GM18873 (cell line): ENCODE measurements around the gene ZNRD2.

ENCODE experiments used
- ATAC-seq: cut with Tn5 transposase; IDR thresholded peaks from one replicate; pipeline ENCODE4 v1.9.1; 2021; ENCODE audit warnings: mild to moderate bottlenecking, moderate library complexity, moderate number of reproducible peaks; ENCODE audit not compliant: unreplicated experiment, low FRiP score

The ZNRD2 gene

GRCh38 chr11:65599216-65599954, 29.1 kb downstream of the ZNRD2 start:
- no peak for ATAC-seq

DNA sequence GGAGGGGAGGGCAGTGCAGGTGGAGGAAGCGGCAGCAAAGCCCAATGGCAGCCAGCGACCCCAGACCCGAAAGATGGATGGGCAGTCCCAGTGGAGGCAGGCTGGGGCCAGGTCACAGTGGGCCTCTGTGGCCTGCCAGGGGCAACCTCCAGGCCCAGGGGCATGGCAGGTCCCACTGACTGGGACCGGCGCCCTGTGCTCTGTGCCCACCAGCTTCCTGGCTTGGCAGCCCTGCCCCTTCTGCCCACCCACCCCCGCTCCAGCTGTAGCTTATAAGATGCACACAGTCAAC, 29.6 kb downstream of the ZNRD2 start:
- ATAC-seq: no peak

DNA sequence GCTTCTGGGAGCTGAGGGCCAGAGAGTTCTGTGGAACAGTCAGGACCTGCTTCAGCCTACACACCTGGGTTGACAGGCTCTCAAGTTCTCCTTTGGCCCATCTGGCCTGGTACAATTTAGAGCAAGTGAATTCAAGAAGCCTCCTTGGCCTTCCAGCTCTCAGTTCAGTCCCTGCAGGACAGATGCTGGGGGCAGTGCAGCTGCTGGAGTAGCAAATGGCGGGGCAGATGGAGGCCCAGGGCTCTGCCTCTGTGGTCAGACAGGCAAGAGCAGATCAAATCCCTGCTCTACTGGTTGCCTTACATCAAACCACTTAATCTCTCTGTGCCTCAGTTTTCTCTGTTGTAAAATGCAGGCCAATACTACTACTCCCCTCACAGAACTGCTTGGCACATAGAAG, 34.0 kb downstream of the ZNRD2 start:
- no peak for ATAC-seq

DNA sequence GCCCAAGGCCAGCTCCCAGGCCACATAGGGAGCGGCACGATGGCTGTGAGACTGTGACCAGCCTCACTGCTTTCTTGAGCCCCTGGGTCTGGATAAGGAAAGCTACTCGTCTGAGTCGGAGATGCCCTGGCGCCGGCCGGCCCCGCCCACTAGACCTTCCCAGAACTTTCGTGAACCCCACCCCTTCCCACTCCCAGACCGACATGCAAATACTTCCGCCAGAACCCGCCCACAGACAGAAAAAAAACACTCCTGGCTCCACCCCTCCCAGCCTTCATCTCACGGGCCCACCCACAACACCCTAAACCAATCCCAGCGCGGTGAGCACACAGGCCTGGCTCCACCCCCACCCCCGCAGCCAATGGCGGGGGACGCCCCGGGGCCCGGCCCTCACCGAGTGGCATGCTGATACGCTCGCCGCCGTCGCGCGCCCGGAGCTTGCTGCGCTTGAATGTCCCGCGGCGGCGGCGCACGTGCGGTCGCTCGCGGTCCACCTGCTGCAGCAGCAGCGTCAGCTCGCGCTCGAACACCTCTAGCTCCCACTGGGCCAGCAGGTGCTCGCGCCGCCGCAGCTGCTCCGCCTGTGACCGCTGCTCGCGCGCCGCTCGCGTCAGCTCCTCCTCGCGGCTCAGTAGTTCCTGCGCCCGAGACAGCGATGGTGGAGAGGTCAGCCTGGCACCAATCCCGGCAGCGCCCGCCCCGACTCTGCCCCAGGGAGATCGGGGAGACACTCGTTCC, 36.8 kb downstream of the ZNRD2 start:
- ATAC-seq: no peak

DNA sequence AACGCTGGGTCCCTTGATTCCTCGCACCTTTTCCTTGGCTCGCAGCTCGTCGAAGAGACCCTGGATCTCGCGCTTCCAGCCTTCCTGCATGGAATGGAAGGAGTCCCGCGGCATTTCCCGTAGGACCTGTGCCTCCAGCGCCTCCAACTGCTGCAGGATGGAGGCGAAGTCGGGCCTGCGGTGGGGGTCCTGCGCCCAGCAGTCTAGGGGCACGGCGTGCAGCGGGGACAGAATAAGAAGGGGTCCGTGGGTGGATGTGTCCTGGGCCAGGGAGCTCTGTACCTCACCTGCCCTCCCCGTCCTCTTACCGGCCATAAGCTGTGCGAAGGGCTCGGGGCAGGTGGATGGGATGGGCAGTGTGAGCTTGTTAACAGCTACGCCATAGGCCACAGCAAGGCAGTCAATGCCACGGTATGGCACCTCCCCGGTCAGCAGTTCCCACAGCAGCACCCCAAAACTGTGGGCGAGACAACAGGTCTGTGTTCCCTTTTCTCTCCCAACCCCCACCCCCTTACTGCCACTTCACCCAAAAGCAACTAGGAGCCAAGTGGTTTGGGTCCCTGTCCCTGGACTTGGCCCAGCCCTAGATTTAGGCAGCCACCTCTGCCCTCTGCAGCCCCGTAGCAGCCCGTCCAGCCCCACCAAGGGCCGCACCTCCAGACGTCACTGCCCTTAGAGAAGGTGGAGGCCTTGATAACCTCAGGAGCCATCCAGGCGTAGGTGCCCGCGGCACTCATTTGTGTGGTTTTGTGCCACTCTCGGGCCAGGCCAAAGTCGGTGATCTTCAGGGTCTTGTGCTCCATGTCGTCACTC, 37.5 kb downstream of the ZNRD2 start:
- no peak for ATAC-seq

DNA sequence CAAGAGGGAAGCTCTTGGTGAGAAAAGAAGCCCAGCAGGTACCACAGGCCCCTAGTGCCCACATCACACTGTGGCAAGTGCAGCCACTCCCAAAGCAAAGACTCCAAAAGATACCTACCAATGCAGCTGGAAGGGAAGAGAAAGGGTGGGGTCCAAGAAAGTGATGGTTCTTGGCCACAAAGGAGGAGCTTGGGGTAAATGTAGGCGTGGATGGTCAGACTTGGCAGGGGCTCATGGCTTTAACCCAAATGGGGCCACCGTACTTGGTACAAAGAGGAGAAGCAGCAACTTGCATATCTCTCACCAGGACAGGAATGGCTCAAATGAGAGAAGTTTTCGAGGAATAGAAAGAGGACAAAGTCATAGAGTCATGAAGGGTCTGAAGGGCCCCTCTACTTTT, 39.0 kb downstream of the ZNRD2 start:
- no peak for ATAC-seq

DNA sequence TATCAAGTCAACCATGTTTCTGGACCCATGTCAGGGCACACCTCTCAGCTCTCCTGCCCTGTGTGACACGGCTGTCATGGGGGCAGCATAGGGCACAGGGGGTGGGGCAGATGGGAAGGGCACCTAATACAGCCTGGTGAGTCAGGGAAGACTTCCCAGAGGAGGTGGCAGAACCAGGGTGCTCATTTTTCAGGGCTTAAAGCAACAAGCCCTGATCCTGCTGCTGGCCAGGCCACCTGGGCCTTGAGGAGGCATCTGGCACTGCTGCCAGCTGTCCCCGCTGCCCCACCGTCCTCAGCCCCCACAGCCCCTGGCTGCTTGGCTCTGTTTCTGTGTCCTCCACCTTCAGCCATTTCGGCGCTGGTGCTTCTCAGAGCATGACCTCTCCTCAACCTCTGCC, 39.4 kb downstream of the ZNRD2 start:
- no peak for ATAC-seq

GRCh38 chr11:65610404-65610803, 40.1 kb downstream of the ZNRD2 start:
- no peak for ATAC-seq

DNA sequence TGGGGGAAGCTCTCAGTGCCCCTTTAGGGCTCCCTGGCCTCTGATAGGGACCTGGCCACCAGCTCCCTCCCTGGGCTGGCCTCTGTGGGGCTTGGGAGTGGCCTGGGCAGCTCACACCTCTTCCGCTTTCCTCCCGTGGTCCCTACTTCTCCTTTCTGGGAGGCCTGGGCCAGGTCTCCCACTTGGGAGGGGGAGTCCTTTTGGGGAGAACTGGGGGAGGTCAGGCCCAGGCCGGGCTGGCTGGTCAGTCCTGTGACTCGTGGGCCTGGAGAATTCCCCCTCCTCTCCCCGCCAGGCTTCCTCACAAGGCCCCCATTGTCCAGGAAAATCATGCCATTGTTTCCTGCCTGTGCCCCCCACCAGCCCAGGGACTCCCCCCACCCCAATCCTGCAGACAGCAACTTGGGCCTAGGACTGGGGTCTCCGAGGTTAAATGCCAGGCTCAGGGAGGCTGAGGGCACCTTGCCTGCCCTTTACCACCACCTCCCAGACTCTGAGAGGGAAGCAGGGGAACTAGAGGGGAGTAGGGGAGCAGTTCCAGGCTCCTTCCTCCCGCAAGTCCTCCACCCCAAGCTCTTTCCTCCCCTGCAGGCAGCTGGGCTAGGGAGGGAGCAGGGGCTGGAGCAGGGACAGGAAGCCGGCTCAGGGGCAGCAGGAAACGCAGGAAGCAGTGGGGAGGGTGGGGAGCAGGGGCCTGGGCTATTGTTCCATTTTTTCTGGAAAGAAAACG, 40.9 kb downstream of the ZNRD2 start:
- ATAC-seq: no peak

DNA sequence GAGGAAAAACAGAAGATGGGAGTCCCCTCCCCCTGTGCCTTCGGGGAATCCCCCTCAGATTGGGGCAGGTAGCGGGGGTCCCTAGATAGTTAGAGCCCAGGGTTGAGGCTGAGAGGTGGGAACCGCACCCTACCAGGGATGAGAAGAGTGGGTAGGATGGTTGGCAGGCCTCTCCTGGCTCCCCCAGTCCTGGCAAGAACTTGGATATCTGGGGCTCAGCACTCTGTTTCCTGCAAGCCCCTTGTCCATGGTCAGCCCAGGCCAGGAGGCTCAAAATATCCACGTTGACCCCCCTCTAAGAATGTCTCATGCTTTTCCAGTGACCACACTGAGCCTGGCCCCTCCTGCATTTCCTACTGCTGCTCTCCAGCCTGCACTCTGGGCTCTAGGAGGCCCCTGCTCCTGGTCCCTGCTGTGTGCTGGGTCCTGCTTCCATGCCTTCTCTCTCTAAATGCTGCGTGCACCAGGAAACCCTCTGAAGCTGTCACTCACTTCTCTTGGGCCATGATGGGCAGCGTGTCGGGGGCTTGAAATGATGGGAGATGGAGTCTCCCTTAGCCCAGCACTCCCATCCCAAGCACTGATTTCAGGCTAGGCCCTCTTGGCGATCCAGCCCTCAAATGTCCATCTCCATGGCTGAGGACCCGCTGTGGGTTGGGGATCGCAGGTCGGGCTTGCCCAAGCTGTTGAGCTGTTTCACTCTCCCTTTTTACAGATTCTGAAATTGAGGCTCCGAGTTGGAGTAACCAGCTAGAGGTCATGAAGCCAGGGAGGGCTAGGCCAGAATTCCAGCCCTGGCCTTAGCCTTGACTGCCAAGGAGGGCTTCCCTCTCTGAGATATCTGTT, 41.7 kb downstream of the ZNRD2 start:
- no peak for ATAC-seq

- ATAC-seq: no peak
These were observed 42.4 kb downstream of the ZNRD2 start for GRCh38 chr11:65612691-65613090.

GRCh38 chr11:65613091-65613928, 43.0 kb downstream of the ZNRD2 start:
- ATAC-seq: no peak

DNA sequence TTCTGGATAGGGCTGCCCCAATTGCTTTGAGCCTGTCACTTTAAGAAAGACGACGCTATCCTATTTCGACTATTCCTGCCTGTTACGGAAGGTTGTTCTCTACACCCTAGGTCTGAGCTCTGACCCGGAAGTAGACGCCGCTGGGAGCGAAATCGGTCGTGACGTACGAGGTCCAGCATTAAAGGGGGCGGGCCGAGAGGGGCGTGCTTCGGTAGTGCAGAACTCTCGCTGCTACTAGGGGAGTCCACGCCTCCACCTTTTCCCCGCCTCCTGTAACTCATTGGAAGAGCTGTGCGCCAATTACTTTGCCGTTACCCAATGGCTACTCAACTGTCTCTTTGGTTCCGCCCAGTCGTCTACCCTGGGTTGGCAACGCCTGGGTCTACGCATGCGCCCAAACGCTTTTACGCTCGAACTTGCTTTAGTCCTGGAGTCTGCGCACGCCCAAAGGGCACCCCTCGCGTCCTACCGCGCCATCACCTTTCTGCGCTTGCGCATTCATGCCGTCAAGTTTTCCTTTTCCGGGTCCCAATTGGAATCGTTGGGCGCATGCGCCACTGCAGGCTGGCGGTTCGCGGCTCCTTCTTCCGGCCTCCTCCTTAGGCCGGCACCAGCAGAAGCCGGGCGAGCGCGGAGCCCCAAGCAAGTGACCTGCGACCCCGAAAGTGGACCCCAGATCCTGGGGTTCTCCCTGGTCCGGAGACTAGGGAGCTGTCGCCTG, 45.1 kb downstream of the ZNRD2 start, which contains the start of gene PCNX3:
Gene PCNX3 (plus strand): TSS at position 548 of the 721 bp plus-strand sequence. CDS start 536 bp downstream, outside the sequence.
- ATAC-seq: peak; percentile 76

DNA sequence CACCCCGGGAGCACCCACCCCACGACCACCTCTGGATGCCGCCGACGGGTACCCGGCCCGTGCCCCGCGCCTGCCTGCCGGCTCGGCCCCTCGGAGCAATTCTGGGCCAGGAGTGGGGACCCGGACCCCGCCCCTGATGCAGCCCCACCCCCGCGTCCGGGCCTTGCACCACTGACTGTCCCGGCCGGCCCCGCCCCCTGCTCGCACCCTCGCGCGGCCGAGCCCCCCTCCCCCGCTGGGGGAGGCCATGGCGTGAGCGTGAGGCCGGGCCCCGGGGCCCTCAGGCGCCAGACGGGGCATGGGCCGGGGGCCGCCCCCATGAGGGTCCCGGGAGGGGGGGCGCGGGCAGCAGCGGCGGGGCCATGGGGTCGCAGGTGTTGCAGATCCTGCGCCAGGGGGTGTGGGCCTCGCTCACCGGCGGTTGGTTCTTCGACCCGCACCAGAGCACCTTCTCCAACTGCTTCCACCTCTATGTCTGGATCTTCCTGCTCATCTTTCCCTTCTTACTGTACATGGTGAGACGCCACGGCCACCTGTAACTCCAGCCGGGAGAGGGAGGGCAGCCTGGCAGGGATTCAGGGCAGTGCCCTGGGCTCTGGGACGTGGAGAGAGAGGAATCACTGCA, 45.8 kb downstream of the ZNRD2 start:
- no peak for ATAC-seq

GRCh38 chr11:65616575-65617001, 46.3 kb downstream of the ZNRD2 start:
- no peak for ATAC-seq

DNA sequence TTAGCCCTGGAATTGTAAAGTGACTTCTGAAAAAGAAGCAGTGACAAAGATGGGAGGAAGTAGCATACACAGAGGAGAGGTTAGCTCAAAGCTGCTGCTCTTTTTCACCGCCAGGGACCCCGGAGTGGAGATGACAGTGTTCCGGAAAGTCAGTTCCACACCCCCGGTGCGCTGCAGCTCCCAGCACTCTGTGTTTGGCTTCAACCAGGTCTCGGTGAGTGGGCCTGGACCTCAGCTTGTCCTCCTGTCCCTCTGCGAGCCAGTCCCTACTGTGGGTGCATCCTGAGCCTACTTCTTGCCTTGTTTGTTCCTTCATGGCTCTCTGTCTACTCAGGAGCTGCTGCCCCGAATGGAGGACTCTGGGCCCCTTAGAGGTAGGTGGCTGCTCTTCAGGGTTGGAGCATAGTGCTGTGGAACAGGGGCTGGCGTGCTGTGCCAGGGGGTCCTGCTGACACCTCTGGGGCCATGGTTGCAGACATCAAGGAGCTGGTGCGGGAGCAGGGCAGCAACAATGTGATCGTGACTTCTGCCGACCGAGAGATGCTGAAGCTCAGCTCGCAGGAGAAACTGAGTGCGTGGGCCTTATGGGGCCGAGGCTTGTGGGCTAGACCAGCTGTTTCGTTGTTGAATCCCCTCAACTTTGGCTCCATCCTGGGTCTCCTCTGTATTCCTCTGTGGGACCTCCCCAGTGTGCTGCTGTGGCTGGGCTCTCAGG, 47.0 kb downstream of the ZNRD2 start:
- no peak for ATAC-seq
